HCT116 (cell line): Measurements from ENCODE around the gene MEIS2. TPM values are rescaled to one million over a fixed set of nuclear protein-coding genes. Genes with fewer than 3 reads are reported as not detected.

Source experiments
- ATAC-seq: fragments of 200-7000 bp; cut with Tn5 transposase; 2 replicates; pipeline ENCODE4 v1.9.1; 2020; ENCODE audit warnings: mild to moderate bottlenecking, moderate library complexity
- BruUV-seq: library from RNA; stranded (reverse); fragments of 400-500 nt; replicated peaks from 2 replicates; lab custom pipeline; 2021; lab: Mats Ljungman, UMichigan
- CTCF ChIA-PET: fragments of 300-600 bp; sonication (Branson Sonifier 250); formaldehyde crosslinking; loops from one replicate; lab custom pipeline; 2021; ENCODE audit warnings: antibody characterized with exemption; lab: Charles Lee
- POLR2A ChIA-PET: fragments of 300-600, 350-600 bp; sonication (Branson Sonifier 250); formaldehyde crosslinking; loops from one replicate; lab custom pipeline; 2021; ENCODE audit warnings: antibody characterized with exemption; lab: Charles Lee
- RAD21 ChIA-PET, 2 experiments: fragments of 300-600 bp; sonication (Branson Sonifier 250); formaldehyde crosslinking; loops; one replicate each; lab custom pipeline; 2023; ENCODE audit warnings: low total read pairs in 2 of 2; ENCODE audit not compliant: uncharacterized antibody in 2 of 2, unreplicated experiment in 2 of 2, low non-redundant PET in 1 of 2; lab: Charles Lee
- DNase-seq: peaks from one replicate; pipeline ENCODE4 v3.0.0-alpha.2; 2010; ENCODE audit warnings: low read depth, low spot score
- H2AFZ ChIP-seq: fragments of 200-600 bp; shearing (Covaris generic), sonication (generic); 2 replicates; pipeline ENCODE4 v1.6.1; 2017; ENCODE audit warnings: low read depth, mixed run types, mixed read lengths, antibody characterized with exemption, low read length; ENCODE audit not compliant: poor library complexity, severe bottlenecking
- H3K27ac ChIP-seq: 2 replicates; pipeline ENCODE4 v1.5.1; 2012; ENCODE audit warnings: low read depth, low read length
- H3K27me3 ChIP-seq: fragments of 200-600 bp; sonication (generic); 2 replicates; pipeline ENCODE4 v1.6.1; 2016; ENCODE audit warnings: mixed run types, low read length, mixed read lengths; ENCODE audit not compliant: insufficient read depth
- H3K36me3 ChIP-seq, 2 experiments: fragments of 200-500 bp in 1 of 2; fragments of 200-600 bp in 1 of 2; sonication (Bioruptor generic) in 1 of 2; sonication (generic) in 1 of 2; 2 replicates each; pipeline versions ENCODE4 v1.5.1 to v1.6.1; 2014 to 2016; ENCODE audit warnings: low read length in 2 of 2, inconsistent platforms in 1 of 2, mixed read lengths in 1 of 2, mixed run types in 1 of 2; ENCODE audit not compliant: insufficient read depth in 2 of 2, control insufficient read depth in 1 of 2
- H3K4me1 ChIP-seq, 2 experiments: fragments of 200-600 bp in 1 of 2; sonication (generic) in 1 of 2; 2 replicates each; pipeline versions ENCODE4 v1.5.1 to v1.6.1; 2012 to 2017; ENCODE audit warnings: low read length in 2 of 2, inconsistent platforms in 1 of 2, mild to moderate bottlenecking in 1 of 2, mixed read lengths in 1 of 2, mixed run types in 1 of 2, moderate library complexity in 1 of 2; ENCODE audit not compliant: insufficient read depth in 2 of 2, control insufficient read depth in 1 of 2
- H3K4me2 ChIP-seq: fragments of 200-600 bp; sonication (generic); 2 replicates; pipeline ENCODE4 v1.6.1; 2017; ENCODE audit warnings: mixed run types, low read length, mixed read lengths
- H3K4me3 ChIP-seq, 2 experiments: fragments of 200-600 bp in 1 of 2; sonication (generic) in 1 of 2; replicated peaks in 1 of 2; 2 replicates each; pipeline ENCODE4 v1.5.1; 2011 to 2016; ENCODE audit warnings: low read length in 2 of 2, control low read depth in 1 of 2, low read depth in 1 of 2, mild to moderate bottlenecking in 1 of 2, mixed read lengths in 1 of 2, mixed run types in 1 of 2
- H3K79me2 ChIP-seq: fragments of 200-600 bp; sonication (generic); 2 replicates; pipeline ENCODE4 v1.6.1; 2017; ENCODE audit warnings: mild to moderate bottlenecking, mixed run types, low read length, moderate library complexity, mixed read lengths; ENCODE audit not compliant: insufficient read depth
- H3K9ac ChIP-seq: fragments of 200-600 bp; sonication (generic); 2 replicates; pipeline ENCODE4 v1.6.1; 2016; ENCODE audit warnings: low read length, mixed read lengths
- H3K9me2 ChIP-seq: fragments of 200-600 bp; sonication (generic), shearing (Covaris generic); 2 replicates; pipeline ENCODE4 v1.6.1; 2017; ENCODE audit warnings: mixed run types, mild to moderate bottlenecking, moderate library complexity; ENCODE audit not compliant: insufficient read depth
- H3K9me3 ChIP-seq, 2 experiments: fragments of 200-500 bp in 1 of 2; fragments of 200-600 bp in 1 of 2; sonication (Bioruptor generic) in 1 of 2; sonication (generic) in 1 of 2; 2 replicates each; pipeline ENCODE4 v1.6.1; 2014 to 2017; ENCODE audit warnings: low read length in 2 of 2, mixed read lengths in 2 of 2, inconsistent platforms in 1 of 2, low read depth in 1 of 2, mild to moderate bottlenecking in 1 of 2, mixed run types in 1 of 2, moderate library complexity in 1 of 2; ENCODE audit not compliant: control insufficient read depth in 1 of 2, insufficient read depth in 1 of 2
- H4K20me1 ChIP-seq: fragments of 200-600 bp; sonication (generic), shearing (Covaris generic); 2 replicates; pipeline ENCODE4 v1.6.1; 2017; ENCODE audit warnings: mixed run types, mild to moderate bottlenecking, moderate library complexity; ENCODE audit not compliant: insufficient read depth
- SP1 ChIP-seq: IDR thresholded peaks from 2 replicates; pipeline ENCODE4 v1.6.1; 2012; ENCODE audit warnings: low read depth
- ZFX ChIP-seq: fragments of 450-650 bp; IDR thresholded peaks from 2 replicates; pipeline ENCODE4 v1.6.1; 2017
- intact Hi-C: fragments of 100-400 bp; cut with micrococcal nuclease; formaldehyde crosslinking; loops from 2 replicates; pipeline ENCODE4 v1.10.0; 2022
- total RNA-seq: library from RNA; stranded (reverse); gene quantifications from one replicate; pipeline ENCODE4 v1.2.1, GENCODE V29; 2021; ENCODE audit not compliant: unreplicated experiment
- TF ChIP-seq, protein P1 (sequence below), 3 experiments: fragments of 200-600 bp in 1 of 3; sonication (generic) in 1 of 3; IDR thresholded peaks in 2 of 3; conservative IDR thresholded peaks in 1 of 3; 2 replicates each; pipeline ENCODE4 v1.5.1; 2012 to 2017; ENCODE audit warnings: low read depth in 2 of 3, low read length in 2 of 3, antibody characterized with exemption in 1 of 3, borderline replicate concordance in 1 of 3, control low read depth in 1 of 3, mild to moderate bottlenecking in 1 of 3, mixed read lengths in 1 of 3, mixed run types in 1 of 3, moderate library complexity in 1 of 3; ENCODE audit not compliant: insufficient read depth in 1 of 3
- TF ChIP-seq, protein P2 (sequence below): IDR thresholded peaks from 2 replicates; pipeline ENCODE4 v1.6.1; 2012; ENCODE audit warnings: low read depth
- TF ChIP-seq, protein P3 (sequence below): IDR thresholded peaks from 2 replicates; pipeline ENCODE4 v1.6.1; 2012

The MEIS2 gene
- total RNA-seq, 1 experiment from 2014 or later = 11.5 TPM

DNA sequence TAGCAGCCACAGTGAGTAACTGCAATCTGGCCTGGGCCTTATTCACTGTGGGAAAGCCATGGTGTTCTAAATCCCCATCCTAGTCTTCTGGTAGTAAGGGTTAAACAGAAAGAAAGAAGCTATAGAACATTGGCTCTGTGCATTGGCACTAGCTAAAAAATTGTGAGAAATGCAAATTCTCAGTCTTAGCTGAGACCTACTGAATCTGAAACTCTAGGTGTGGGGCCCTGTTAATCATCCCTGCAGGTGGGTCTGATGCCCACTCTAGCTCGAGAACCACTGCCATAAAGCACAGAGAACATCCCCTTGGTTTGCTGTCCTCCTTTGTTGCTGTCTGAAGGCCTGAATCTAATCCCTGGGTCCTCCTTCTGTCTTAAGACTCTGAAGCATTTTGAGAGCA lies 59.3 kb downstream of the MEIS2 start:
- Histone ChIP-seq H3K36me3 (no peaks in the 10 kb centered on the region), H2AFZ (no peak overlapping the region), H3K79me2 (no peaks in the 10 kb centered on the region), H4K20me1 (no peaks in the 10 kb centered on the region), H3K9ac (no peak overlapping the region), H3K27me3 (no peaks in the 10 kb centered on the region), H3K9me3 (no peaks in the 10 kb centered on the region), H3K27ac (no peak overlapping the region), H3K4me1 (no peaks in the 10 kb centered on the region), H3K9me2 (no peaks in the 10 kb centered on the region), H3K4me3 (no peak overlapping the region), H3K4me2 (no peak overlapping the region)
- ATAC-seq = no peak
- no TSS peak for BruUV-seq
- no peak for DNase-seq
- TF ChIP-seq, protein P1, sequence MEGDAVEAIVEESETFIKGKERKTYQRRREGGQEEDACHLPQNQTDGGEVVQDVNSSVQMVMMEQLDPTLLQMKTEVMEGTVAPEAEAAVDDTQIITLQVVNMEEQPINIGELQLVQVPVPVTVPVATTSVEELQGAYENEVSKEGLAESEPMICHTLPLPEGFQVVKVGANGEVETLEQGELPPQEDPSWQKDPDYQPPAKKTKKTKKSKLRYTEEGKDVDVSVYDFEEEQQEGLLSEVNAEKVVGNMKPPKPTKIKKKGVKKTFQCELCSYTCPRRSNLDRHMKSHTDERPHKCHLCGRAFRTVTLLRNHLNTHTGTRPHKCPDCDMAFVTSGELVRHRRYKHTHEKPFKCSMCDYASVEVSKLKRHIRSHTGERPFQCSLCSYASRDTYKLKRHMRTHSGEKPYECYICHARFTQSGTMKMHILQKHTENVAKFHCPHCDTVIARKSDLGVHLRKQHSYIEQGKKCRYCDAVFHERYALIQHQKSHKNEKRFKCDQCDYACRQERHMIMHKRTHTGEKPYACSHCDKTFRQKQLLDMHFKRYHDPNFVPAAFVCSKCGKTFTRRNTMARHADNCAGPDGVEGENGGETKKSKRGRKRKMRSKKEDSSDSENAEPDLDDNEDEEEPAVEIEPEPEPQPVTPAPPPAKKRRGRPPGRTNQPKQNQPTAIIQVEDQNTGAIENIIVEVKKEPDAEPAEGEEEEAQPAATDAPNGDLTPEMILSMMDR (IDR thresholded peaks at IDR 0.05 in 2 of 3, conservative IDR thresholded peaks at IDR 0.05 in 1 of 3; ENCODE audit: borderline replicate concordance in 1 of 3, insufficient read depth in 1 of 3, low read depth in 2 of 3, low read length in 2 of 3) = no peak
- TF ChIP-seq SP1 = no peak
- TF ChIP-seq, protein P2, sequence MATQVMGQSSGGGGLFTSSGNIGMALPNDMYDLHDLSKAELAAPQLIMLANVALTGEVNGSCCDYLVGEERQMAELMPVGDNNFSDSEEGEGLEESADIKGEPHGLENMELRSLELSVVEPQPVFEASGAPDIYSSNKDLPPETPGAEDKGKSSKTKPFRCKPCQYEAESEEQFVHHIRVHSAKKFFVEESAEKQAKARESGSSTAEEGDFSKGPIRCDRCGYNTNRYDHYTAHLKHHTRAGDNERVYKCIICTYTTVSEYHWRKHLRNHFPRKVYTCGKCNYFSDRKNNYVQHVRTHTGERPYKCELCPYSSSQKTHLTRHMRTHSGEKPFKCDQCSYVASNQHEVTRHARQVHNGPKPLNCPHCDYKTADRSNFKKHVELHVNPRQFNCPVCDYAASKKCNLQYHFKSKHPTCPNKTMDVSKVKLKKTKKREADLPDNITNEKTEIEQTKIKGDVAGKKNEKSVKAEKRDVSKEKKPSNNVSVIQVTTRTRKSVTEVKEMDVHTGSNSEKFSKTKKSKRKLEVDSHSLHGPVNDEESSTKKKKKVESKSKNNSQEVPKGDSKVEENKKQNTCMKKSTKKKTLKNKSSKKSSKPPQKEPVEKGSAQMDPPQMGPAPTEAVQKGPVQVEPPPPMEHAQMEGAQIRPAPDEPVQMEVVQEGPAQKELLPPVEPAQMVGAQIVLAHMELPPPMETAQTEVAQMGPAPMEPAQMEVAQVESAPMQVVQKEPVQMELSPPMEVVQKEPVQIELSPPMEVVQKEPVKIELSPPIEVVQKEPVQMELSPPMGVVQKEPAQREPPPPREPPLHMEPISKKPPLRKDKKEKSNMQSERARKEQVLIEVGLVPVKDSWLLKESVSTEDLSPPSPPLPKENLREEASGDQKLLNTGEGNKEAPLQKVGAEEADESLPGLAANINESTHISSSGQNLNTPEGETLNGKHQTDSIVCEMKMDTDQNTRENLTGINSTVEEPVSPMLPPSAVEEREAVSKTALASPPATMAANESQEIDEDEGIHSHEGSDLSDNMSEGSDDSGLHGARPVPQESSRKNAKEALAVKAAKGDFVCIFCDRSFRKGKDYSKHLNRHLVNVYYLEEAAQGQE = no peak
- TF ChIP-seq, protein P3, sequence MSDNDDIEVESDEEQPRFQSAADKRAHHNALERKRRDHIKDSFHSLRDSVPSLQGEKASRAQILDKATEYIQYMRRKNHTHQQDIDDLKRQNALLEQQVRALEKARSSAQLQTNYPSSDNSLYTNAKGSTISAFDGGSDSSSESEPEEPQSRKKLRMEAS = no peak
- TF ChIP-seq ZFX = no peak
- RAD21 ChIA-PET = no interaction called here
- intact Hi-C loops = no loop called here
- POLR2A ChIA-PET = no interaction called here
- CTCF ChIA-PET = no interaction called here
